GM21528 (cell line): Measurements from ENCODE around the gene KLHDC8A.

ENCODE experiments used
- ATAC-seq: cut with Tn5 transposase; IDR thresholded peaks from one replicate; pipeline ENCODE4 v1.9.1; 2021; ENCODE audit warnings: mild to moderate bottlenecking, moderate library complexity; ENCODE audit not compliant: unreplicated experiment, low FRiP score

Gene KLHDC8A

DNA sequence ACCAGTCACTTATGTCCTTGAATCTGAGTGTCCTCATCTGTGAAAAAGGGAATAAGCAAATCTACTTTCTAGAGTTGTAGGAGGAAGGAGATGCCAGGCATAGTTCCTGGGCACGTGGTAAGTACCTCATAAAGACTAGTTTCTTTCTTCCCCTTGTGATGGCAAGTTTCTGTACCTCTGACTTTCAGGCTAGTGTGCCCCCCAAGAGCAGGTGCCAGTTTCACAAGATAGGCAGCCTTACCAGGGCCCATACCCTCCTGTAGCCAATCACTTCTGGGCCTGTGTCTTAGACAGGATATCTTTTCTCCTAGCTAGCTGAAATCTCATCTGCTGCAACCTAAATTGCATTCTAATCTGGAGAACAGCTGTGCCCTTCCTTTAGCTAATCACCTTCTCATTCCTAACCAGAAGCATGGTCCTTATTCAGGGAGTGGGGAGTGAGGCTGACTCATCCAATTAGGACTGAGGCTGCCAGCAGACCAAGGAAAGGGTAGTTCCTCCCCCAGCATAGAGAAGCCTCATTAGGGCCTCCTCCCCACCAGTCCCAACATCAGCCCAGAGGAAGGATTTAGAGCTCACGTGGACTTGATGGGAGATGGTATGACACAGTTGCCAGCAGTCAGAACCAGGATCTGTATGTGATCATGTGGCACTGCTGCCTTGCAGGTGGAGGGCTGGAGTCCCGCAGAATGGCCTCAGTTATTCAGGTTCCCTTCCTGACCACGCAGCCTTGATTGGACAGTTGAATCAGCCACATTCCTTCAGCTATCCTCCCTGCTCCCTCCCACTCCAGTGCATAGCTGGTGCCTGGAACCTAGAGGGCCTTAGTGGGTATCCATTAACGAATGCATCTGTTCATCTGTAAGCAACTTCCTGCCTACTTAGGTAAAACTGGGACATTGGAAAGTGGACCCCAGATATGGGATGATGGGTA lies 7.9 kb downstream of the KLHDC8A start:
- ATAC-seq: no peak

DNA sequence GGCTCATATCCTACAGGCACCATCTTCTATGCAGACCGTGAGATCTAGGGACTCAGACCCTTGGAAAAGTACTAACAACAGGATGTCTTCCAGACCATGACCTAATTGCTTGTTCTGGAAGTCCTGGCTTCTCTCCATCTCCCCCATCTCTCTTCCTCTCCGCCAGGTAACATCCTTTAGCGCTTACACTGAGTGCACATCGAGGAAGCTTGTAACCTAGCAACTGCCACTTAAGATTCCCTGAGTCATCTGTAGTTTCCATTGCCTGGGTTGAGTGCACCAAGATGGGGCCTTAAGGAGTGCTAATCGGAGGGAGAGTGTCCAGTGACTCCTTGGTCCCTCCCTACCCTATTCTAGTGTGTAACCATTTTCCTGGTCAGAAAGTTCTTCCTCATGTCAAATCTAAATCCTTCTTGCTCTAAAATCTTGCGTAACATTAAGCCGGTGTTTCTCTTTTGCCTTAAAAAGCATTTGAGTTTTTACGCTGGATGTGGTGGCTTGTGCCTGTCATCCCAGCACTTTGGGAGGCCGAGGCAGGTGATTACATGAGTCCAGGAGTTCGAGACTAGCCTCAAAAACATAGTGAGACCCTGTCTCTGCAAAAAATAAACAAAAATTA lies 9.7 kb downstream of the KLHDC8A start:
- no peak for ATAC-seq

DNA sequence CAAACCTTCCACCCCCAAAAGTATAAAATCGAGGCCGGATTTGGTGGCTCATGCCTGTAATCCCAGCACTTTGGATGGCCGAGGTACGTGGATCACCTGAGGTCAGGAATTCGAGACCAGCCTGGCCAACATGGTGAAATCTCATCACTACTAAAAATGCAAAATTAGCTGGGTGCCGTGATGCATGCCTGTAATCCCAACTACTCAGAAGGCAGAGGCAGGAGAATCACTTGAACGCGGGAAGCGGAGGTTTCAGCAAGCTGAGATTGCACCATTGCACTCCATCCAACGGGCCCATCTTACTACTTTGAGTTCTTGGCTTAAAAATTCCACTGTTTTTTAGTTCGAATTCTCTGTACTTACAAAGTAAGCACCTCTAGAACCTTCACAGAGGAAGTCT lies 11.0 kb downstream of the KLHDC8A start:
- no peak for ATAC-seq

DNA sequence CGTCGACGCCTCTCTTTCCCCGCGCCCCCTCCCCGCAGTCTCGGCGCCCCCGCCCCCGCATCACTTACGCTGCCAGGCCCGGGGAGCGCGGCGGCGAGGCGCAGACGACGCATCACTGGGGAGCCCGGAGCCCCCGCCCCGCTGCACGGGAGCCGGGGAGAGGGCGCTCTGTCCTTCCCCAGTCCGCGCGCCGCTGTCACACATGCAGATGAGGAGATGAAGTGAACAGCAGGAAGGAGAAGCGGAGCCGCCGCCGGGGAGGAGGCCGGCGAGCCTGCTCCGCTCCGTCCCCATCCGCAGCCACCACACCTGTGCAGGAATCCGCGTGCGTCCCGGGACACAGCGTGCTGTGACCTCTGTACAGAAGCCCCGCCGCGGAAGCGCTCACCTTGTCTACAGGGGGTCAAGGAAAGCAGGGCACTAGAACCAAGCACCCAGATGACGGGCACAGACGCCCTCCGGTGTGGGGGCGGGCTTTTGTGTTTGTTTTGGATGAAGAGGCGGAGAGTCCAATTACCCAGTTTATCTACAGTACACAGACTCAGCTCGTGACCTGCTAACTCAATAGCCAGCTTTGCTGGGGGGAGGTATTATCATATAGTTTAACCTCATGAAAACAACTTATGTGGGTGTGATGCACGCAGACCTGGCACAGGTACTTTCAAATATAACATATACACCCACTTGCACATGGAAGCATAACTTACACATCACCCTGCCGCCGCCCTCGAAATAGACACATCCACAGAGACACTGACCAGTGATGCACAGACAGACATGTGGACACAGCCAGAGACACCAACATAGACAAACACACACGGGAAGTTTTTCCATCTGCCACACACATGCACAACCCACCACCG lies 12.4 kb downstream of the KLHDC8A start:
- no peak for ATAC-seq

DNA sequence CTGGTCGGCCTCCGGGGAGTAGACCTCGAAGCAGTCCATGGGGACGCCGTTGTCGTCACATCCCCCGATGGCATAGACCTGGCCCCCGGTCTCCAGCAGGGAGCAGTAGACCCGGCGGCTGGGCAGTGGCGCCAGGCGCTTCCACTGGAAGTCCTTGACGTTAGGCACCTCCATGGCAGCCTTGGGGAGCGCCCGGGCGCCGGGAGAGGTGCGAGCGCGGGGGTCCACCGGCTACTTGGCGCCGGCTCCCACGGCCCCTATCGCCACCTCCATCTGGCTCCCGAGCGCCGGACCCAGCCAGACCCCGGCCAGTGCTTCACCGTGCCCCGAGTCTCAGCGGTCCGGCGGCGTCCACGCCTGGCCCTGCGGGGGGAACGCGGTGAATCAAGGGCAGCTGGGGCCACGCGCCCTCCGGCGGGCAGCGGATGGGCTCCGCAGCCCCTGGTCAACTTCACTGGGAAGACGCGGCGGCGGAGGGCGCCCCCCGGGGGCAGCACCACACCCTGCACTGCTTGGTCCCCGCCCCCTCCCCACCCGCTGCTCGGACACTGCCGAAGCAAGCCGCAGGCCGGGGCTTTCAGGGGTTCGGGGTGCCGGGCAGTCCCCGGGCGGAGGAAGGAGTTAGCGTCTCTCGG lies 13.2 kb downstream of the KLHDC8A start:
- no peak for ATAC-seq

DNA sequence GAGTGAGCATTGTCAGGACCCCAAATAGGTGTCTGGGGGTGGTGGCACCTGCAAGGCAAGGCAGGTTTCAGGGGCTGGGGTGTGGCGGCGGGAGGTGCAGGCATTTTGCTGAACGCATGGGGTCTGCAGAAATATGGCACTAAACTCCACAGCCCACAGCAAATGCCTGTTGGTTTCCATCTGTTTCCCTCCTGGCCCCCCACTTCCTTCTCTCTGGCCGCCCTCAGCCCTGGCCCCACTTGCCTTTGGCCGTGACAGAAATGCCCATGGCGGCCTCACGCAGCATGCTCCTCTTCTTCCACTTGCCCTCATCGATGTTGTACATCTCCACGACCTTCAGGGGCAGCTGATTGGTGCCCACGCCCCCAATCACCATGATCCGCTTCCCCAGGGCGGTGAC lies 13.7 kb downstream of the KLHDC8A start:
- ATAC-seq: no peak

DNA sequence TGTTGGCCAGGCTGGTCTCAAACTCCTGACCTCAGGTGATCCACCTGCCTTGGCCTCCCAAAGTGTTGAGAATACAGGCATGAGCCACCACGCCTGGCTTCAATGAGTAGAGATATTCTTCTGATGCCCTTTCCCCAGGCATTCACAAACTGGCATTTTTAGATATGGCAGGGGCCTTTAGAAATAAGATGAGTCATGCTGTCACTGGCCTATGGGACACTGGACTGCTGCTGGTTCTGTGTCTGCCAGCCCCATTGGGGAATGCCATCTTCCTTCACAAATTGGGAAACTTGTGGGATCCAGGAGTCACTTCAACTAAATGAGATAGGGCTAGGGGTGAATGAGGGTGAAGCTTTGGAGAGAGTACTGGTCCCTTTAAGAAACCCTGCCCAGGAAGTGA lies 16.0 kb downstream of the KLHDC8A start:
- ATAC-seq: no peak

DNA sequence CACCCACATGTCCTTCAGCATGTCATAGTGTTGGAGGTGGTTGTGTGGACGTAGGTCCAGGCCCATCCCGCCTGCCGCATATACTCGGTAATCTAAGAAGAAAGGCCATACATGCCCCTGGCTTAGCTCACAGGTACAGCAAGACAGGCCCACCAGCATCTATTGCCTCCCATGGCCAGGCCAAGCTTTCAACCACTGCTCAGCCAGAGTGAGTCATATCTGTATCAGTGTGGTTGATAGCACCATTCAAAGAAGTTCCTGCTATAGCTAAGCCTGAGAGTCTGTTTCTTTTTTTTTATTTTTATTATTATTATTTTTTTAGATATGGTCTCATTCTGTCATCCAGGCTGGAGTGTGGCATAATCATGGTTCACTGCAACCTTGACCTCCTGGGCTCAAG lies 17.0 kb downstream of the KLHDC8A start:
- ATAC-seq: no peak

DNA sequence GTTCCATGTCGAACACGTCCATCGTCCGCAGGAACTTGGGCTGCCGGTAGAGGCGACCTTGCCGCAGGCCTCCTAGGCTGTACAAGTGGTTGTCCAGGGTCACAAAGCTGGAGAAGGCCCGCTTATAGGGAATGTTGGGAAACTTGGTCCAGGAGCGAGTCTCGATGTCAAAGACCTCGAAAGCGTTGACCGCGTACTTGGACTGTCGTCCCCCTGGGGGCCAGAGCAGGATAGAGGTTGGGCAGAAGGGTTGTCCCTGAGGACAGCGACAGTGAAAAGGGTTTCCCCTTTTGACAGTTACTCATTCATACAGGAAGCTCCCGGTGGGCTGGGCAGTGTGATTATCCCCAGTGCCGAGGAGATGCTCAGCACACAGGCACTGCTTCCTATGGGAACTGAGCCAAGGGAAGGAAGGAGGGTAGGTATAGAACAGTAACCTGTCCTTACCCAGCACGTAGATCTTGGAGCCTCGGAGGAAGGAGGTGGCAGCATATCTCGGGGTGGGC lies 17.5 kb downstream of the KLHDC8A start:
- no peak for ATAC-seq

DNA sequence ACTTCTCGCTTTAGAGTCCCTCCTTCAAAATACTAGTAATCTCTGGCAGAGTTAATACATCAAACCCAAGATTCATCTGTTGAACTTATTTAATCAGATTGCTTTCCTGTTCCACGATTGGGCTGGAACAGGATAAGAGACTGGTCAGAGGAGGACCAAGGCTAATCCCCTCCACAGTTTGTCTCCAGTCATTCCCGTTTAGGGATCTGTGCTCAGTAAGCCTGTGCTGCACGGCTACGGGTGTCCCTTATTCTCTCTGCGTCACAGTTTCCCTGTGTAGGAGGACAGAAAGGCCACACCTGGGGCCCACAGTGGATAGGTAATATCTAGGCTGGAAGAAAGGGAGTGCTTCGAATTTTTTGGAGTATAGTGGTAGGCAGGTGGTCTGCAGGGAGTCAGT lies 18.7 kb downstream of the KLHDC8A start:
- no peak for ATAC-seq

DNA sequence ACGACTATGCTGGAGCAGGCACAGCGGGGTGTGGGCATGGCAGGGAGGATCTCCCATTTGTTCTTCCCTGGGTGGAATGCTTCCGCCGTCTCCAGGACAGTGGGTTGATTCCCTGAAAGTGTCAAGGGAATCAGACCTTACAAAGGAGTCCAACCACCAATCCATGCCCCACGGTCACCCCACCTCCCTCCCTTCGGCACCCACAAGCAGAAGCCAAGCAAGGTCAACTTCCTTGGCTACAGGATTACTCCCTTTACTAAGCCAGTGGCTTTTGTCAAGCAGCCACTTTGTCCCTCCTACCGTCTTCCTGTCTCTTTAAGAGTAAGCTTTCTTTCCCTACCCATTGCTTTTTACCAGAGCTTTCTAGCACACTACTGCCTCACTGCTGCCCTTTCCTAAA lies 19.2 kb downstream of the KLHDC8A start:
- ATAC-seq: no peak

DNA sequence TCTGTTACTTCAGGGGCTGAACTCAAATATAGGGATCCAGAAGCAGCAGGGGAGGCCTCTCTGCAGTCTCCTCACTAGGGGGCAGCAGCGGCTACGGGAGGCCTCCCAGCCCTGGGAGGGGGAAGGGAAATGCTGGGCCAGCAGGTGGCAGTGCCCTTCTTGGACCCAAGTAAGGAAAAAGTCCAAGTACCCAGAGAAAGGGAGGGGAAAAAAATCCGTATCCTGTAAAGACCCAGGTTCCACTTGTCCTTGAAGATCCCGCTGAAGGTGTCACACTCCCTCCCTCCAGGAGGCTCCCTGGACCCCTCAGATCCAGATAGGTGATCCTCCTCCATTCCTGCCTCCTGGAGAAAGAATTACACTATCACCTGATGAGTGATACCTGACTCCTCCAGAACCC lies 21.0 kb downstream of the KLHDC8A start:
- ATAC-seq: no peak

DNA sequence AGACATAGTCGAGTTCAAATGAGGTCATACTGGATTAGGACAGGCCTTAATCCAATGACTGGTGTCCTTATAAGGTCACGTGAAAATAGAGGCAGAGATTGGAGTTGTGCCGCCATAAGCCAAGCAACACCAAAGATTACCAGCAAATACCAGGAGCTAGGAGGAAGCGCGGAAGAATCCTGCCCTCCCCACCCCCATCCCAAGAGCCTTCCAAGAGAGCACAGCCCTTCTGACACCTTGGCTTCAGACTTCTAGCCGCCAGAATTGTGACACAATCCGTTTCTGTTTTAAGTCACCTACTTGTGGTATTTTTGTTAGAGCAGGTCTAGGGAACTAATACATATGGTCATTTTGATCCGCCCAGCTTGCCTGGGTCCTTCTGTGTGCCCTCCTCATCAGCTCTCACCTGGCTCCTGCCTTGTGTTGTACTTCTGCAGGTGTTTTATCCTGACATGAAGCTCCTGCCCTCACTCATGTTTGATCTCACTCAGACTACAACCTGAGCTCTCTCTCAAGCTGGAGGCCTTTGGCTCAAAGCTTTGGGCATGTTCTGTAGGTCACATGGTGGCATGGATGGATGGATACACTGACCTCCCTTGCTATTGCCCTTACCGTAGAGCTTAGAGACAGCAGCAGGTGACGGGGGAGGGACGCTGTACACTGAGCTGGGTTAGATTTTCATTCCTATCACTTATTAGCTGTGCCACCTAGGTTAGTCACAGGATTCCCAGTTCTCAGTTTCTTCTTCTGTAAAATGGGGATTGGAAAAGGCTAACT lies 24.5 kb downstream of the KLHDC8A start:
- no peak for ATAC-seq

DNA sequence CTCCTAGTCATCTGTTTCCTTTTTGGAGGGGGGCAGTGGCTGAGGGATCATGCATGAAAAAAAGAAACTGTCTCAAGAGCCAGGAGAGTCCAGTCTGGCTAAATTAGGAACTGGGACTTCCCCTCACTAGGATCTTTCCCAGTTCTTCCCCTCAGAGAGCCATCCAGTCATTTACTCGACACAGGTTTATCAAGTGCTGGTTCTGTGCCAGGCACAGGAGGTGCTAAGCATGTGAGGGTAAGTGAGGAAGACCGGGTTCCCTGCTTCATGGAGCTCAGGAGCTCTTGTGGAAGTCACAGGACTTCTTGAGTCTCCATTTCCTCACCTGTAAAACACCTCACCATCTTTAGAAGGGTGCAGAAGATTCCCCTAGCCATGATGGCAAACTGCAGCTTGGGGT lies 26.6 kb downstream of the KLHDC8A start:
- ATAC-seq: no peak

DNA sequence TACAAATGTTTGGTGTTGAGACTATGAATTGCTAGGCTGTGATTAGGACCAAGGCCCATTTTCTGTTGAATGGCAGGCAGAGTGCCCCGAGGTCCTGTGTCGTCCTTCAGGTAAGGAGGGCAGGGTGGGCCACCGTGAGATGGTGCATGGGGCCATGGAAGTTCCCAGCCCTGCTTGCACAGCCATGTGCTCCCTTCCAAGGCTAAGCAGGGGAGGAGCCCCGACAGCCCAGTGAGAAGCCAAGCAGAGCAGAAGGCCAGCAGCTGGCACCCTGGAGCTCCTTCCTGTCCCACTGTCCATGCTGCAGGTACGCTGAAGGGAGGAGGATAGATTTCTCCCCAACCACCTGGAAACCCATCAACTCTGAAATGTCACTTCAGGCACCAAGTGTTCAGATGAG lies 27.0 kb downstream of the KLHDC8A start:
- ATAC-seq: no peak

DNA sequence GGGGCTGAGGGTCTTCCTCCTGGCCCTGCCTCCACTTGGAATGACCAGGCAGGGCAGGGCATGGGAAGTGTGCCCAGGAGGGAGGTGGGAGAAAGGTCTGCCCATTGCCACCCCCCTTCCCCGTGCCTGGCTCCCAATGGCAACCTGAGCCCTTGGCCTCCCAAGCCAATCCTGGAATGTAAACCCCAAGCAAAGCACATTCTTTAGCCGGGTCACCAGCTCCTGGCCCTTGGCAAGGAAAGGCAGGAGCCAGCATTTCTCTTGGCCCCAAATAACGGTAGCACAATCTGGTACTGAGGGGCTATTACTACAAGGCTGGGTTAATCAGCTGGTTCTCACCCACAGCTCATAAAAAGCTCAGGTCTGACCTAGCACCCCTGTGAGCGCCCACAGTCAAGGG lies 28.2 kb downstream of the KLHDC8A start:
- ATAC-seq: no peak

DNA sequence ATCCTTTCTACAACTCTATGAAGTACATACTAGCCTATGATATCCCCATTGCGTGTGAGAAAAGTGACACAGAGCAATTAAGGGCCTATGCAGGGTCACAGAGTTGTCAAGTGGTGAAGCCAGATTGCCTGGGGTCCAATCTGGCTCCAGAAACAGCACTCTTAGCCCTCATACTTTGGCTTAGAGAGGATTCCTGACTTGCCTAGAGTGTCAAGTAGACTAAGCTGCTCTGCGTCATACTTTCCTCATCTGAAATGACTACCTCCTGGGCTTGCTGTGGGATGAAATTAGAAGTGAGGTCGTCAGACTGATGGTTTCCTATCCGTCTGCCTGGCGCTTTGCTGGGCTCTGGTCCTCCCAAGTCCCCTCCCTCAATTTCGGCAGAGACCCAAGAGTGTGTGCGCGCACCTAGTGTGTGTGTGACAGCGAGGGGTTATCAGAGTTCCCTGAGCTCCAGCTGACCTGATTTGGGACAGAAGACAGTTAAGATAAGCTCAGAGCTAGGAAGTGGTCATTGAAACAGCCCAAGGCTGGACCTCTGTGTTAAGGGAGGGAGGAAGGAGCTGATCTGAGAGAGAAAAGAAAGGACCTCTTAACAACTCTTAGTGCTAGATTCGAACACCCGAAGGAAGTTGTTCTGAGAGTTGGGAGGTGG lies 29.8 kb downstream of the KLHDC8A start:
- no peak for ATAC-seq

DNA sequence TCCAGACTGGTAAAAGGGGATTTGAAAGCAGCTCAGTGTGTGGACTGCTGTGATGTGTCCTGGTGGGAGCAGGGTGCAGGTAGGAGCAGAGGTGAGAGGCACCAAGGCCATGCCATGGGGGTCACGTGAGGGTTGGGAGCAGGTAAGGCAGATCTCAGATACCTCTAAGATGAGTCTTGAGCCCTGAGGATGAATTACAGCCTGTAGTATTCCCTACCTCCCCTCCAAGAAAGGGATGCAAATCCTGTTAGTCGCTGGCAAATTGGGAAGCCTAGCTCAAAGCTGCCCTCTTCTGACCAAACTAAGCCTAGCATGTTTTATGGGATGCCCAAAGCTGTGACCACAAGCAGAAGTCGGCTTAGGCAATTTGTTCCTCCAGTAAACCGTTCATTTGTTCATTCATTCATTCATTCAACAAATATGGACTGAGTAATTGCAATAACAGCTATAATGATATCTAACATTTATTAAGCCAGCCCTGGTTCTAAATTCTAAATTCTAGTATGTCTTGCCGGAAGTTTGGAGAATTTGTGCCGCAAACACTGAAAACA lies 31.3 kb downstream of the KLHDC8A start:
- no peak for ATAC-seq

DNA sequence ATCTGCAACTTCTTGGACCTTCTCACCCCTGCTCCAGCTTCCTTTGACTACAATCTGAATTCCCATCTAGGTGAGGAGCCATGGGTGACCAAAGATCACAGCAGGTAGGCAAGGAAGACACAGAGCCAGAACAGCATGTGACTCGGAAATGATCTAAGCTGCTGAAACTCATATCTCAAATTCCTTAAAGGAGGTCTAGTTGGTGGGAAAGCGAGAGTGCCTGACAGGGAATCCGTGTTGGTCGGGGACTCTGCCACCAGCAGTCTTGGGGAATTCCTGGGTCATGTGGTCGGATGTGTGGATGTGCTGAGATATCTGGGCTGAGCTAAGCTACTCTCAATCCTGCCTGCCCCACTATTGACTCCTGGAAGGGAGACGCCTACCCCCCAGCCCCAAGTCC lies 31.9 kb downstream of the KLHDC8A start:
- ATAC-seq: no peak
